ENCODE data around the gene ACSS3. TPM values are rescaled to one million over a fixed set of nuclear protein-coding genes. Genes with fewer than 3 reads are reported as not detected.

ACSS3 gene
- total RNA-seq, 2 experiments from 2014 or later, result not detected

DNA sequence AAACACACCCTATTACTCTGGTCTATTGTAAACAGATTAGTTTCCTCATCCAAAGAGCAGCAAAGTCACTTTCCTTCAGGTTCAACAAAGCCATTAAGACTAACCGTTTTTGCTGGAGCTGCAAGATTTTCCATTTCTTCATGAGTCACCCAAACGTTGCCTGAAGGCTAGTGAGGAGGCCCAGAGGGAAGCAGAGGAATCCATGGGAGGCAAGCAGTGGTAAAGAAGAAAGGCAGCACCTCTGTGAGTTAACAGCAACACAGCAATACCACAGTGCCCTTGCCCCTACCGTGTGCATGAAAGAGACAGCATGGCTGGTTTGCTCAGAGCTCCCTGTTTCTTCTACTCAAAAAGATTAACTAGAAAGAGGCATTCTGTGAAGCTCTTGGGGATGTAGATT lies 206.3 kb downstream of the ACSS3 start:
- no peaks in the 10 kb centered on the region for H3K4me1 Mint-ChIP-seq
- H3K36me3 Mint-ChIP-seq (ENCODE audit: low read depth), result no peaks in the 10 kb centered on the region
- DNase-seq, result no peak
- H3K27me3 Mint-ChIP-seq, result no peaks in the 10 kb centered on the region
- H3K27ac Mint-ChIP-seq, result no peak overlapping the region
- POLR2A ChIA-PET, result no interaction called here
- CTCF ChIA-PET, result no interaction called here
- H3K9me3 Mint-ChIP-seq, result no peaks in the 10 kb centered on the region
- H3K4me3 Mint-ChIP-seq, result no peak overlapping the region

DNA sequence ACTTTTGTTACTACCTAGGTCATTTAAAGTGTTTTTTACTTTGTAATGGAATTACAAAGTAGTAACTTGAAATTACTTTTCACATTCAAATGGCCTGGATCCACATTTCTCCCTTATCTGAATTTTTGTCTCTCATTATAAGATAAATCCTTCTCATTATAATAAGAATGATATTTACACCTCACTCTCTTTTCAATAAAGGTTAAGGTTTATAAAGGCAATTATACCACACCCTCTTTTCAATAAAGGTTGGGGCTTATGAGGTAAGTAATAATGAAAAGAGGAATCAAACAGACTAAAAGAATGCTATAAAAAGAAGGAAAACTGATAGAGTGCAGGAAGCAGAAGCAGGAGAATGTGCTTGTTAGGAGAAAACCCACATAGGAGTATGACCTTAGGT lies 210.8 kb downstream of the ACSS3 start:
- no peak for DNase-seq
- Mint-ChIP-seq H3K27me3 (no peaks in the 10 kb centered on the region), H3K4me3 (no peak overlapping the region), H3K36me3 (ENCODE audit: low read depth) (no peaks in the 10 kb centered on the region), H3K9me3 (no peaks in the 10 kb centered on the region), H3K27ac (no peak overlapping the region), H3K4me1 (no peaks in the 10 kb centered on the region)
- POLR2A ChIA-PET, result no interaction called here
- CTCF ChIA-PET, result no interaction called here

DNA sequence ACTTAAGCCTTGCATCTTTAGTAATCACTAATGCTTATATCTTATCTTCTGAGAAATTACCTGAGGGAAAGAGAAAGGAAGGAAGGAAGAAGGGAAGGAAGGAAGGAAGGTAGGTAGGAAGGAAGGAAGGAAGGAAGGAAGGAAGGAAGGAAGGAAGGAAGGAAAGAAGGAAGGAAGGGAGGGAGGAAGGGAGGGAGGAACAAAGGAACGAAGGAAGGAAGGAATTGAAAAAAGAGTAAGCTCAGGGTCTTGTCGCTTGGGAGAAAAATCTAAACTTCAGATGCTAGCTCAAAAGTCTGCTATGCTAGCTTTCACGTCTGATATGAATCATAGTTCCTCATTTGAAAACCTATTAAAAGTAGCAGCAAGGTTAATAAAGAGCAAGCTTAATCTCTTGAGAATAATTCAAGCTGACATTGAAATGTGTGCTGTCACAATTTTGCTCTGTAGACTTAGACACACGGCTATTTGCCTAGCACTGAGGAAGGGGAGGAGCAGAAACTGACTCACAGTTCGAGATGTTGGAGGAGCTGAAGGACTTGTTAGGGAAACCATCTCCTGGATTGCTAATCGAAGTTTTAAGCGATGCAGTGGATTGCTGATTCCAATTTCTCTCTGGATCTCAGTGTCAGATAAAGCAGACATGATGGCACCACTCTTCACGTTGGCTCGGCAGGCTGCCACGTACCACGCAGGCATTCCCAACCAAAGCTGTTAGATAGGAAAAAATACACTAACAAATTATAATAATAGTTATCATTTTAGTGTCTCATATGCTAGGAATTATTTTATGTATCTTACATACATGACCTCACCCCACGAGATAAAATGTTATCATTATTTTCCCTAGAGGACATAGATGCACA lies 216.7 kb downstream of the ACSS3 start:
- CTCF ChIA-PET, result no interaction called here
- no peaks in the 10 kb centered on the region for H3K4me1 Mint-ChIP-seq

DNA sequence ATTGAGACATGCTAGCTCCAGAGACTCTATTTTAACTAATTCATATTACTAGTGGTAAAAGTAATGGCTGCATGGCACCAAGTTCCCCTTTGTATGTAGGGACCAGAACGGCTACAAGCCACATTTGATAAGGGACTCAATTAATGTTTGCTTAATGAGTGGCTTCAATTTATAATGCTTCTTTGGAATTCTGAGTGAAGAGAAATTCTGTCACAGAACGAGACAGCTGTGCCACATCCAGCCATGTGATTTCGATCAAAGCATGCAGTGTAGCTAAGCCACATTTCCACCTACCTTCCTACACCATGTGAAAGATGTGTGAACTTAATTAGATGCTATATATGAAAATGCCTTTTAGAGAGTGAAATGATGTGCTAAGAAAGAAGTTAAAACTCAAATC lies 217.4 kb downstream of the ACSS3 start:
- DNase-seq, result no peak
- H3K27ac Mint-ChIP-seq, result no peak overlapping the region
- H3K27me3 Mint-ChIP-seq, result no peaks in the 10 kb centered on the region
- no peaks in the 10 kb centered on the region for H3K4me1 Mint-ChIP-seq
- no peak overlapping the region for H3K4me3 Mint-ChIP-seq
- H3K36me3 Mint-ChIP-seq (ENCODE audit: low read depth), result no peaks in the 10 kb centered on the region
- ChIA-PET POLR2A (no interaction called here), CTCF (no interaction called here)
- H3K9me3 Mint-ChIP-seq, result no peaks in the 10 kb centered on the region

More for the DNA sequence above, 216.7 kb downstream of the ACSS3 start:
- Mint-ChIP-seq H3K36me3 (ENCODE audit: low read depth) (no peaks in the 10 kb centered on the region), H3K27me3 (no peaks in the 10 kb centered on the region), H3K9me3 (no peaks in the 10 kb centered on the region), H3K4me3 (no peak overlapping the region), H3K27ac (no peak overlapping the region)
- DNase-seq, result no peak
- POLR2A ChIA-PET, result no interaction called here

DNA sequence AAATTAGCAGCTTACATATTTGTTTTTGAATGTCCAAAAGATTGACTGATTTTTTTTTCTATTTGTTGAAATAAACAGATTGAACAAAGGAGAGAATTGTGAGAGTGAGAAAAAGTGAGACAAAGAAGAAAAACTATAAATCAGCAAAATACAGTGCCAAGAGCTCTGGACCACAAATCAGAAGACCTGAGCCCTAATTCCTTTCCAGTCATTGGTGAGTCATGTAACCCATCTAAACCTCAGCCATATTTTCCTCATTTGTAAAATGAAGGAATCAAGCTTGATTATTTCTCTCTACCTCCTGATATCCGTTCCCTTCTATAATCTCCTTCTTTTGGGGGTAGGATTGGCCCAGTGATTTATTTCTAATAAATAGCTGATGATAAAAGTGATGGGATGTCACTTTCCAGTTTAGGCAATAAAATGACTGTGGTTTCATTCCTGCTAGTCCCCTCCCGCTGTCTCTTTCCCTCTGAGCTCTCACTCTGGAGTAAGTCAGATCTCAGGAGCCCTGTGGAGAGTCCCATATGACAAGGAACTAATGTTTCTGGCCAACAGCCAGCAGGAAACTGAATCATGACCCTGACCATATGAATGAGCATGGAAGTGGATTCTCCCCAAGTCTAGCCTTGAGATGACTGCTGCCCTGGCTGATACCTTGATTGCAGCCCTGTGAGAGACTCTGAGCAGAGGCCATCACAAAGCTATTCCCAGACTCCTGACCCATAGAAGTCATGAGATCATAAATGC lies 218.9 kb downstream of the ACSS3 start:
- Mint-ChIP-seq H3K27ac (no peak overlapping the region), H3K4me1 (no peaks in the 10 kb centered on the region), H3K36me3 (ENCODE audit: low read depth) (no peaks in the 10 kb centered on the region), H3K27me3 (no peaks in the 10 kb centered on the region), H3K4me3 (no peak overlapping the region), H3K9me3 (no peaks in the 10 kb centered on the region)
- POLR2A ChIA-PET, result no interaction called here
- CTCF ChIA-PET, result no interaction called here
- no peak for DNase-seq

DNA sequence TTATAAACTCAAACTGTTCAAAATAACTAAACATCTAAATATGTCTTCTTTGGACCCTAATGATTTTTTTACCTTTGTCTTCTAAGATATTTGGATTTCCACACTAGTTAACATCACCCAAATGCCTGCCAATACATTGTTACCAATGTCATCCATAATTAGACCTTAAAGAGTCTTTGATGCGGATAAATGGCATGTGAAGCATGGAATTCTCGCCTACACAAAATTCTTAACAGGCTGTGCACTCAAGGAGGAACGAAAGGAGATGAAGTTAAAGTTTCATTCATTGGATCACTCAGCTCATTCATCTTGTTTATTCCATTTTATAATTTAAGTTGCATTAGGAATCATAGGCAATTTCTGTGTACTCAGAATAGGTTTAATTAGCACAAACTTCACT lies 219.7 kb downstream of the ACSS3 start:
- ChIA-PET POLR2A (no interaction called here), CTCF (interaction anchor here (0.7 kb wide), 1 partner anchor 114 kb away, joined by 3 read pairs; no protein-coding TSS in a partner anchor)
- H3K27ac Mint-ChIP-seq, result no peak overlapping the region
- no peaks in the 10 kb centered on the region for H3K36me3 Mint-ChIP-seq (ENCODE audit: low read depth)
- no peaks in the 10 kb centered on the region for H3K27me3 Mint-ChIP-seq
- H3K4me3 Mint-ChIP-seq, result no peak overlapping the region
- H3K9me3 Mint-ChIP-seq, result no peaks in the 10 kb centered on the region
- no peak for DNase-seq
- H3K4me1 Mint-ChIP-seq, result no peaks in the 10 kb centered on the region

DNA sequence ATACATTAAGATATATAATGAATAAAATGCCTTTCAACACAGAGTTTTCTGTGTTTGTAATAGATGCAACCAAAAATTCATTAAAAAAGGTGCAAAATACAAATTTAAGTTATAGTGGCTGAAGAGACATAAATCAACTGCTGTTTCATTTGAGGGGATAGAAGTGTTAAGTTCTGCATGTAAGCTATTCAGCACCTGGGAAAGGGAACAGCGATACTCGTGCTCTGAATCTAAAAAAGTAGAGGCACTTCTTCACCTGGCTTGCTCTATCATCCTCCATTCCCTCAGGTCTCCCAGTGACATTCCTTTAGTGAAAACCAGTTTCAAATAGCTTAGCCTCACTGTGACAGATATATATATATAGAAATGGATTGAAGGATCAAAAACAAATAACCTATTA lies 222.6 kb downstream of the ACSS3 start:
- no peaks in the 10 kb centered on the region for H3K27me3 Mint-ChIP-seq
- DNase-seq, result no peak
- POLR2A ChIA-PET, result no interaction called here
- CTCF ChIA-PET, result no interaction called here
- H3K4me3 Mint-ChIP-seq, result no peak overlapping the region
- H3K9me3 Mint-ChIP-seq, result no peaks in the 10 kb centered on the region
- H3K36me3 Mint-ChIP-seq (ENCODE audit: low read depth), result no peaks in the 10 kb centered on the region
- H3K4me1 Mint-ChIP-seq, result no peaks in the 10 kb centered on the region
- no peak overlapping the region for H3K27ac Mint-ChIP-seq

DNA sequence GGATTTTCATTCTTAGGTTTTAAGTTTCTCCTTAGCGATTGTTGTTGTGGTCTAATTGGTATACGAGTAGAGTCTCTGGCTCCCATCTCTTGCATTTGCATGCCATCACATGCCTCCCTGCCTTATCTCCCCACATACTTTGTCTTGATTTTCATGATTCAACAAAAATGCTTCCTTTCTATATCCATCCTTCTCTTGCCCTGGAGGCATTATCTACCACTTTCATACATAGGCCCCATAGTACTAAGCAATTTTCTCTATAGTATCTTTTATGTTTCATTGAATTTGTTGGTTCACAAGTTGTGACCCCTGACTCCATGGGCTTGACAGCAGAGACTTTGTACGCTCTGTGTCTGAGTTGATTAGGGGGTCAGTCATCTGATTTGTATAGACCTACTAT lies 226.1 kb downstream of the ACSS3 start:
- no peak for DNase-seq
- no peaks in the 10 kb centered on the region for H3K4me1 Mint-ChIP-seq
- H3K27me3 Mint-ChIP-seq, result no peaks in the 10 kb centered on the region
- ChIA-PET POLR2A (no interaction called here), CTCF (no interaction called here)
- H3K27ac Mint-ChIP-seq, result no peak overlapping the region
- no peak overlapping the region for H3K4me3 Mint-ChIP-seq
- no peaks in the 10 kb centered on the region for H3K9me3 Mint-ChIP-seq
- no peaks in the 10 kb centered on the region for H3K36me3 Mint-ChIP-seq (ENCODE audit: low read depth)

Small RNAs within 50 kb of the gene (microRNA-seq; reads per million reads assigned to microRNA genes)
- gene MIR4699 (ENCODE audit: borderline microRNAs expressed, borderline replicate concordance), result not detected

Other genes with a start within 250 kb of the ACSS3 start
- gene LIN7A, start 140.1 kb upstream of the ACSS3 start, total RNA-seq, result not detected